NB4 (cell line): ENCODE results near the gene SLC35E1.

Experiments
- DNase-seq: peaks from one replicate; pipeline ENCODE4 v3.0.0; 2010; ENCODE audit warnings: low read depth
- H3K4me3 ChIP-seq: one replicate; pipeline ENCODE4 v1.5.1; 2011; ENCODE audit warnings: mild to moderate bottlenecking, low read depth, low read length, moderate library complexity
- CTCF ChIP-seq: IDR thresholded peaks from one replicate; pipeline ENCODE4 v1.5.1; 2012; ENCODE audit warnings: low read depth, low read length
- MAX ChIP-seq: IDR thresholded peaks from 2 replicates; pipeline ENCODE4 v1.6.1; 2011; ENCODE audit warnings: low read depth, low read length
- MYC ChIP-seq: IDR thresholded peaks from 2 replicates; pipeline ENCODE4 v1.6.1; 2011; ENCODE audit warnings: low read depth, low read length
- POLR2A ChIP-seq: IDR thresholded peaks from 2 replicates; pipeline ENCODE4 v1.6.1; 2011; ENCODE audit warnings: mild to moderate bottlenecking; ENCODE audit not compliant: insufficient read length; ENCODE audit errors: extremely low read depth

The SLC35E1 gene

GRCh38 chr19:16604615-16605014 is 32.4 kb upstream of the SLC35E1 start:
- DNase-seq: peak; percentile 83
- TF ChIP-seq MYC (no peak), CTCF (no peak), MAX (no peak), POLR2A (no peak)

GRCh38 chr19:16603090-16603489 is 30.9 kb upstream of the SLC35E1 start:
- no peak for DNase-seq
- no peak overlapping the region for H3K4me3 ChIP-seq
- TF ChIP-seq MYC (no peak), MAX (no peak), POLR2A (no peak), CTCF (no peak)

More at GRCh38 chr19:16604615-16605014, 32.4 kb upstream of the SLC35E1 start:
- H3K4me3 ChIP-seq: no peak overlapping the region

GRCh38 chr19:16601378-16602052 is 29.3 kb upstream of the SLC35E1 start:
- no peak overlapping the region for H3K4me3 ChIP-seq
- TF ChIP-seq MYC (no peak), MAX (no peak), POLR2A (no peak)
- no peak for DNase-seq

DNA sequence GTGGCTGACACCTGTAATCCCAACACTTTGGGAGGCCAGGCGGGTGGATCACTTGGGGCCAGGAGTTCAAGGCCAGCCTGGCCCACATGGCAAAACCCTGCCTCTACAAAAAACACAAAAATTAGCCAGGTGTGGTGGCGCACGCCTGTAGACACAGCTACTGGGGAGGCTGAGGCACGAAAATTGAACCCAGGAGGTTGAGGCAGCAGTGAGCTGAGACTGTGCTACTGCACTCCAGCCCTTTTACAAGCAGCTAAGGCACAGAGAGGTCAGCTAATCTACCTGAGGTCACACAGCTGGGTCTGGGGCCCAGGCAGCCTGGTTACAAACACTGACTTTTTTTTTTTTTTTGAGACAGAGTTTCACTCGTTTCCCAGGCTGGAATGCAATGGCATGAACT is 28.6 kb upstream of the SLC35E1 start:
- no peak for TF ChIP-seq MYC
- H3K4me3 ChIP-seq: no peak overlapping the region
- no peak for DNase-seq

DNA sequence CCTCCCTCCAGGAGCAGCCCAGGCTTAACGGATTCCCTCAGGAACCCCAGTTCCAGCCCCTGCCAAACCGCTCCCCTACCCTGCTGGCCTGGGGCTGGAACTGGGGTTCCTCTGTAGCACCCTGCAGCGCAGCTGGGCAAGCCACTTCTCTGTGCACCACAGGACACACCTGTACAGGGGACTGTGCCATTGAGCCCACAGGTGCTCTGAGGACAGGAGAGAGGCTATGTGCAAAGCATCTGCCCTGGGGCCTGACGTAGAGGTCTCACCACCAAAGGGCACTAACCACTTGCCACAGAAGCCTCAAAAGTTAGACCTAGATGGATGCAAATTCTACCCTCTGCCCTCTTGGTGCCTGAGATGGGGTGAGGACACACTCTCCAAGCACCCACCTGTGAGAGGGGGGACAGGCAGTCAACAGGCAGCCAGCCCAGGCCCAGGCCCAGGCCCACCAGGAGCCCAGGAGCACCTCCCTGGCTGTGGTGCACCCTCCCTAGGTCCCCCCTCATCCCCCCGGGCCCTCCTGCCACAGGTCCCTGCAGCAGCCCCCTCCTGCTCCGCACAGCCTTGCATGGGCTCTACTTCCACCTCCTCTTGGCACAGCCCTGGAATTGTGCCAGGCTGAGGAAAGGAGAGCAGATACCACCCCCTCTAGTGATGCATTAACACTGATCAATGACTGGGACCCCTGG is 27.6 kb upstream of the SLC35E1 start:
- TF ChIP-seq POLR2A (no peak), MYC (no peak), CTCF (no peak), MAX (no peak)
- no peak for DNase-seq
- no peak overlapping the region for H3K4me3 ChIP-seq

DNA sequence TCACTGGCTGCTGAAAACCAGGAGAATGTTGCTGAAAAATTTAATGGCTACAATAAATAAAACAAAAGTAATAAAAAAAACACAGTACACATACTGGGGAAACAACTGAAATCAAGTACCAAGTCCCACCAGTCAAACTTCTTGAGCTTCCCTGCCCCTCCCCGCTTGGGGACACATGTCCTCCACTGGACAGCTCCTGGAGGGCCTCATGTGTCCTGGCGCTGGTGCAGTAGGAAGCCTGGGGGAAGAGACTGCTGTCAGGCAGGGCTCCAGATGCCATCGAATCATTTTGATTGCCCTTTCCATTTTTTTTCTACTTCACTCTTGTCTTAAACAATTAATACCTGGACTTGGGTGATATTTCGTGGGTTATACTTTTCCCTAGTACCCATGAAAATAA is 26.6 kb upstream of the SLC35E1 start:
- DNase-seq: no peak

More for the DNA sequence above, 26.6 kb upstream of the SLC35E1 start:
- TF ChIP-seq CTCF: no peak
- TF ChIP-seq MAX: no peak
- TF ChIP-seq POLR2A: no peak
- no peak for TF ChIP-seq MYC
- no peak overlapping the region for H3K4me3 ChIP-seq
